DND-41 (cell line): ENCODE results near the gene PARN.

Experiments
- EZH2 ChIP-seq: IDR thresholded peaks from 3 replicates; pipeline ENCODE4 v1.6.1; 2012; ENCODE audit warnings: borderline replicate concordance, low read depth, mild to moderate bottlenecking, moderate library complexity, low read length, inconsistent platforms; ENCODE audit not compliant: severe bottlenecking
- TF ChIP-seq, protein P1 (sequence below): IDR thresholded peaks from 2 replicates; pipeline ENCODE4 v1.5.1; 2012; ENCODE audit warnings: borderline replicate concordance, low read length, moderate library complexity, mild to moderate bottlenecking; ENCODE audit not compliant: poor library complexity, severe bottlenecking; ENCODE audit errors: extremely low read depth

DNA sequence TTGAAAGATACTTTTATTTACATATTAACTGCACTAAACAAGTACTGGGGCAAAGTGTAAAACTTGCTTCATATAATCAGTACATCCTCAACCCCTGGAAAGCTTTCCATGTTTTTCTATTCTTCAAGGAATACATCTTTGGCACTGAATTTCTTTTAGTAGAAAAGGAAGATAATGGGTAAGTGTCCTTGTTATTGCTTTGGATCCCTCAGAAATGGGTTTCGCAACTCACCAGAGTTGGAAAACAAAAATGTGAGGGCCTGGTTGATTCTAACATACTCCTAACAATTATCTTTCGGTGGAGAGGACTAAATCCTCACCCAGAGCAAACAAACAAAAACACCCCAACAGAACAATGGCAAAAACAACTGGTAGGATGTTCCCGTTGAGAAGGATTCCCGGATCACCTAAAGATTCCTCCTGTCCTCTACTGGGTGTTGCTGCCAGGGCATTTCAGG is 120.4 kb downstream of the PARN start:
- TF ChIP-seq, protein P1, sequence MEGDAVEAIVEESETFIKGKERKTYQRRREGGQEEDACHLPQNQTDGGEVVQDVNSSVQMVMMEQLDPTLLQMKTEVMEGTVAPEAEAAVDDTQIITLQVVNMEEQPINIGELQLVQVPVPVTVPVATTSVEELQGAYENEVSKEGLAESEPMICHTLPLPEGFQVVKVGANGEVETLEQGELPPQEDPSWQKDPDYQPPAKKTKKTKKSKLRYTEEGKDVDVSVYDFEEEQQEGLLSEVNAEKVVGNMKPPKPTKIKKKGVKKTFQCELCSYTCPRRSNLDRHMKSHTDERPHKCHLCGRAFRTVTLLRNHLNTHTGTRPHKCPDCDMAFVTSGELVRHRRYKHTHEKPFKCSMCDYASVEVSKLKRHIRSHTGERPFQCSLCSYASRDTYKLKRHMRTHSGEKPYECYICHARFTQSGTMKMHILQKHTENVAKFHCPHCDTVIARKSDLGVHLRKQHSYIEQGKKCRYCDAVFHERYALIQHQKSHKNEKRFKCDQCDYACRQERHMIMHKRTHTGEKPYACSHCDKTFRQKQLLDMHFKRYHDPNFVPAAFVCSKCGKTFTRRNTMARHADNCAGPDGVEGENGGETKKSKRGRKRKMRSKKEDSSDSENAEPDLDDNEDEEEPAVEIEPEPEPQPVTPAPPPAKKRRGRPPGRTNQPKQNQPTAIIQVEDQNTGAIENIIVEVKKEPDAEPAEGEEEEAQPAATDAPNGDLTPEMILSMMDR: no peak
- no peak for TF ChIP-seq EZH2
